GM18907 (cell line): ENCODE results near the gene RPL21.
"Not testable (repeated sequence)": the region's sequence is repeated elsewhere in the genome, so short reads cannot be mapped to it uniquely, and the experiment has no call there.

ENCODE experiments used
- ATAC-seq: cut with Tn5 transposase; IDR thresholded peaks from one replicate; pipeline ENCODE4 v1.9.1; 2021; ENCODE audit warnings: mild to moderate bottlenecking, moderate library complexity; ENCODE audit not compliant: unreplicated experiment

The RPL21 gene

GRCh38 chr13:27283906-27284493 is 32.6 kb downstream of the RPL21 start:
- no peak for ATAC-seq

- ATAC-seq, result no peak
Observed at GRCh38 chr13:27288392-27288791, 37.0 kb downstream of the RPL21 start.

- ATAC-seq, result no peak
Observed at GRCh38 chr13:27289011-27289665, 37.8 kb downstream of the RPL21 start.

- no peak for ATAC-seq
Observed at GRCh38 chr13:27290715-27291114, 39.4 kb downstream of the RPL21 start.

- ATAC-seq, result not testable (repeated sequence)
Observed at GRCh38 chr13:27291967-27292366, 40.6 kb downstream of the RPL21 start.

- ATAC-seq, result no peak
Observed at GRCh38 chr13:27293076-27293691, 41.8 kb downstream of the RPL21 start.

GRCh38 chr13:27293873-27294515 is 42.6 kb downstream of the RPL21 start:
- no peak for ATAC-seq

- no peak for ATAC-seq
Observed at GRCh38 chr13:27295096-27295495, 43.7 kb downstream of the RPL21 start.

GRCh38 chr13:27295660-27296059 is 44.3 kb downstream of the RPL21 start:
- no peak for ATAC-seq

- ATAC-seq, result no peak
Observed at GRCh38 chr13:27296496-27296895, 45.1 kb downstream of the RPL21 start.

GRCh38 chr13:27298849-27299248 is 47.5 kb downstream of the RPL21 start:
- ATAC-seq, result no peak

- ATAC-seq, result not testable (repeated sequence)
Observed at GRCh38 chr13:27300406-27300805, 49.0 kb downstream of the RPL21 start.

- ATAC-seq, result no peak
Observed at GRCh38 chr13:27300941-27301586, 49.7 kb downstream of the RPL21 start.

GRCh38 chr13:27302643-27303262 is 51.4 kb downstream of the RPL21 start:
- no peak for ATAC-seq

- ATAC-seq, result no peak
Observed at GRCh38 chr13:27304099-27304498, 52.7 kb downstream of the RPL21 start.

- ATAC-seq, result no peak
Observed at GRCh38 chr13:27304611-27305010, 53.3 kb downstream of the RPL21 start.
